ENCODE data around the gene IRX6. TPM values are rescaled to one million over a fixed set of nuclear protein-coding genes. Genes with fewer than 3 reads are reported as not detected.

IRX6 gene
- not detected in 2 replicates for total RNA-seq (2014; rRNA removed; shearing (Covaris generic))

GRCh38 chr16:55323637-55324271 lies at the start of gene IRX6:
IRX6 (plus strand) TSS chr16:55324203; CDS start chr16:55325092, 889 bp downstream.
- no peak for DNase-seq (ENCODE audit: low spot score)

GRCh38 chr16:55274391-55274790 lies 49.6 kb upstream of the IRX6 start:
- DNase-seq (ENCODE audit: low spot score): no peak

- no peak for DNase-seq (ENCODE audit: low spot score)
Observed at GRCh38 chr16:55275167-55275566, 48.8 kb upstream of the IRX6 start.

GRCh38 chr16:55275869-55276268 lies 48.1 kb upstream of the IRX6 start:
- no peak for DNase-seq (ENCODE audit: low spot score)

GRCh38 chr16:55277536-55277935 lies 46.5 kb upstream of the IRX6 start:
- no peak for DNase-seq (ENCODE audit: low spot score)

GRCh38 chr16:55279598-55279997 lies 44.4 kb upstream of the IRX6 start:
- DNase-seq (ENCODE audit: low spot score): no peak

GRCh38 chr16:55280587-55280986 lies 43.4 kb upstream of the IRX6 start:
- no peak for DNase-seq (ENCODE audit: low spot score)

- no peak for DNase-seq (ENCODE audit: low spot score)
Observed at GRCh38 chr16:55282441-55282840, 41.6 kb upstream of the IRX6 start.

GRCh38 chr16:55283812-55284717 lies 39.9 kb upstream of the IRX6 start:
- DNase-seq (ENCODE audit: low spot score): no peak

GRCh38 chr16:55284718-55285099 lies 39.3 kb upstream of the IRX6 start:
- DNase-seq (ENCODE audit: low spot score): no peak

- DNase-seq (ENCODE audit: low spot score): no peak
Observed at GRCh38 chr16:55285586-55285985, 38.4 kb upstream of the IRX6 start.

GRCh38 chr16:55289353-55289752 lies 34.6 kb upstream of the IRX6 start:
- DNase-seq (ENCODE audit: low spot score): no peak

- DNase-seq (ENCODE audit: low spot score): no peak
Observed at GRCh38 chr16:55291847-55292246, 32.2 kb upstream of the IRX6 start.

GRCh38 chr16:55292491-55292890 lies 31.5 kb upstream of the IRX6 start:
- no peak for DNase-seq (ENCODE audit: low spot score)

- no peak for DNase-seq (ENCODE audit: low spot score)
Observed at GRCh38 chr16:55294129-55294528, 29.9 kb upstream of the IRX6 start.

GRCh38 chr16:55294931-55295342 lies 29.1 kb upstream of the IRX6 start:
- DNase-seq (ENCODE audit: low spot score): peak; percentile 27

GRCh38 chr16:55297062-55297909 lies 26.7 kb upstream of the IRX6 start:
- DNase-seq (ENCODE audit: low spot score): peak; percentile 78

GRCh38 chr16:55297910-55298479 lies 26.0 kb upstream of the IRX6 start:
- DNase-seq (ENCODE audit: low spot score): peak; percentile 48

GRCh38 chr16:55301385-55302008 lies 22.5 kb upstream of the IRX6 start:
- no peak for DNase-seq (ENCODE audit: low spot score)

GRCh38 chr16:55302635-55303034 lies 21.4 kb upstream of the IRX6 start:
- DNase-seq (ENCODE audit: low spot score): no peak

- no peak for DNase-seq (ENCODE audit: low spot score)
Observed at GRCh38 chr16:55308973-55309372, 15.0 kb upstream of the IRX6 start.

Measured in H4 (cell line).